Measurements from ENCODE around the gene TEX14. TPM values are rescaled to one million over a fixed set of nuclear protein-coding genes. Genes with fewer than 3 reads are reported as not detected.

TEX14 gene
- total RNA-seq, 4 donors from 2014 or later, result 0.26 to 0.44 TPM; not detected in 2

DNA sequence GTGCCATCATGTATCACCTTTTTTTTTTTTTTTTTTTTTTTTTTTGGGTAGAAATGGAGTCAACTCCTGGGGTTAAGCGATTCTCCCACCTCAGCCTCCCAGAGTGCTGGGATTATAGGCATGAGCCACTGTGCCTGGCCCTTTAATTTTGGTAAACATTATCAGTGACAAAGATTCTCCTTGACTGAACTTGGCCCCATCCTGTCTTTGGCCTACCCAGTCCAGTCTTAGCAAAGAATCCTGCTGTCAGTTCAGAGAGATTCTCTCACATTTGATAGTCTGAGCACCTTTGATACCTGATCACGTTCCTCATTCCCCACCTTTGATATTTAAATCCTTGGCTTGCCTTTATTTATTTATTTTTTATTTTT is 12.1 kb upstream of the TEX14 start:
- TF ChIP-seq, protein P1, sequence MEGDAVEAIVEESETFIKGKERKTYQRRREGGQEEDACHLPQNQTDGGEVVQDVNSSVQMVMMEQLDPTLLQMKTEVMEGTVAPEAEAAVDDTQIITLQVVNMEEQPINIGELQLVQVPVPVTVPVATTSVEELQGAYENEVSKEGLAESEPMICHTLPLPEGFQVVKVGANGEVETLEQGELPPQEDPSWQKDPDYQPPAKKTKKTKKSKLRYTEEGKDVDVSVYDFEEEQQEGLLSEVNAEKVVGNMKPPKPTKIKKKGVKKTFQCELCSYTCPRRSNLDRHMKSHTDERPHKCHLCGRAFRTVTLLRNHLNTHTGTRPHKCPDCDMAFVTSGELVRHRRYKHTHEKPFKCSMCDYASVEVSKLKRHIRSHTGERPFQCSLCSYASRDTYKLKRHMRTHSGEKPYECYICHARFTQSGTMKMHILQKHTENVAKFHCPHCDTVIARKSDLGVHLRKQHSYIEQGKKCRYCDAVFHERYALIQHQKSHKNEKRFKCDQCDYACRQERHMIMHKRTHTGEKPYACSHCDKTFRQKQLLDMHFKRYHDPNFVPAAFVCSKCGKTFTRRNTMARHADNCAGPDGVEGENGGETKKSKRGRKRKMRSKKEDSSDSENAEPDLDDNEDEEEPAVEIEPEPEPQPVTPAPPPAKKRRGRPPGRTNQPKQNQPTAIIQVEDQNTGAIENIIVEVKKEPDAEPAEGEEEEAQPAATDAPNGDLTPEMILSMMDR (IDR thresholded peaks at IDR 0.05), result no peak
- TF ChIP-seq POLR2A (IDR thresholded peaks at IDR 0.05), result no peak
- intact Hi-C loops (cut with DNase I; ENCODE audit: low total_unique reads), result loop anchor here (5.0 kb wide), 1 partner anchor 303 kb away; no protein-coding TSS in a partner anchor
- WGBS, 2 donors, result 81 to 92% methylated on average over 2 of the region's 2 CpGs

DNA sequence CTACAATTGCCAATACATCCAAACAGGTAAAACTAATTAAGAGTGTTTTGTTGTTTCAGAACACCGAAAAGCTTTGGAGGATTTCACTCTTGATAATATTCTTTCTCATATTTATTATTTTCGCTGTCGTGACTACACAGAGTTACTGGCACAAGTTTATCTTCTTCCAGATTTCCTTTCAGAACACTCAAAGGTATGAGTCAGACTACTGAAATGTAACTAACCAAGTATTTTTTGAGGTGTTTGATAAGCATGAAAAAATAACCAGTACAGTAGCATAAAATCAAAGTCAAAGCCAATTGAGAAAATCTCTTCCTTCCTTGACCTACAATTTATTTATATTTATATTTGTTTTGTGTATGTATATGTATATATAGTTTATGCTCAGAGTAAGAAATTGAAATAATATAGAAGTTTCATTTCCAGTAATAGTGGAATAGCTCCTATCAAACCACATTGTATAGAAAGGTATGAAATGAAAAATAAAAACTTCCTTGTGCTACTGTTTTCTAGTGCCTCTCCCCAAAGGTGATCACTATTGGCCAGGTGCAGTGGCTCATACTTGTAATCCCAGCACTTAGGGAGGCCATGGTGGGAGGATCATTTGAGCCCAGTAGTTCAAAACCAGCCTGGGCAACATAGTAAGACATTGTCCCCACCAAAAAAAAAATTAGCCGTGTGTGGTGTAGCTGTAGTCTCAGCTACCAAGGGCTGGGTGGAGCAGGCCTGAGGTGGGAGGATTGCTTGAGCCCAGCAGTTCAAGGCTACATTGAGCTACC is 11.5 kb upstream of the TEX14 start:
- no peak for DNase-seq (ENCODE audit: low spot score in 2 of 2)
- 77 to 83% methylated on average over 4 of the region's 4 CpGs for WGBS, 2 donors
- TF ChIP-seq, protein P1 (IDR thresholded peaks at IDR 0.05), result no peak
- no peak for TF ChIP-seq POLR2A (IDR thresholded peaks at IDR 0.05)
- no peak overlapping the region for H3K4me3 ChIP-seq (ENCODE audit: low read depth, poor library complexity, severe bottlenecking)
- intact Hi-C loops (cut with DNase I; ENCODE audit: low total_unique reads), result loop anchor here (5.0 kb wide), 1 partner anchor 304 kb away; no protein-coding TSS in a partner anchor

More for the DNA sequence above, 12.1 kb upstream of the TEX14 start:
- H3K4me3 ChIP-seq (ENCODE audit: low read depth, poor library complexity, severe bottlenecking), result no peak overlapping the region
- DNase-seq (ENCODE audit: low spot score in 2 of 2), result no peak

DNA sequence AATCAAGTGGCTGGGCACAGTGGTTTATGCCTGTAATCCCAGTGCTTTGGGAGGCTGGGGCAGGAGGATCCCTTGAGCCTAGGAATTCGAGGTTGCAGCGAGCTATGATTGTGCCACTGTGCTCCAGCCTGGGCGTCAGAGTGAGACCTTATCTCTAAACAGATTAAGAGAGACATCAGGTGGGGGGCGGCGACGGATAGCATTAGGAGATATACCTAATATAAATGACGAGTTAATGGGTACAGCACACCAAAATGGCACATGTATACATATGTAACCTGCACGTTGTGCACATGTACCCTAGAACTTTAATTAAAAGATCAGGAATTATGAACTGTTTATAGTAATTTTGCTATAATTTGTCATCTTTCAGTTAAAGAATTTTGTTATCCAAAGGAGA is 10.9 kb upstream of the TEX14 start:
- no peak for DNase-seq (ENCODE audit: low spot score in 2 of 2)
- intact Hi-C loops (cut with DNase I; ENCODE audit: low total_unique reads), result loop anchor here (5.0 kb wide), 1 partner anchor 305 kb away; no protein-coding TSS in a partner anchor
- H3K4me3 ChIP-seq (ENCODE audit: low read depth, poor library complexity, severe bottlenecking), result no peak overlapping the region
- 89 to 93% methylated on average over 8 of the region's 8 CpGs for WGBS, 2 donors
- TF ChIP-seq, protein P1 (IDR thresholded peaks at IDR 0.05), result no peak

DNA sequence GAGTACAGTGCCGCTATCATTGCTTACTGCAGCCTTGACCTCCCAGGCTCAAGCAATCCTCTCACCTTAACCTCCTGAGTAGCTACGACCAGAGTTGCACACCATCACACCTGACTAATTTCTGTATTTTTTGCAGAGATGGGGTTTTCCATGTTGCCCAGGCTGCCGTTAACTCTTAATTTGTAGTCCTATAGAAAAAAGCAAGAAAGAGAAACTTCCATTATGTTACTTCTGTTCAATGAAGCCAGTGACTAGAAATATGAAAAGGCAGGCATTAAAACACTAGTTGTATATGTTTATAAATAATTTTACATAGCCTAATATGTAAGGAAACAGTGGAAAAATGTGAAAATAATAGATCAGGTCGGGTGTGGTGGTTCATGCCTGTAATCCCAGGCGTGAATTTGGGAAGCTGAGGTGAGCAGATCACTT is 10.2 kb upstream of the TEX14 start:
- 89 to 91% methylated on average over 5 of the region's 5 CpGs for WGBS, 2 donors
- intact Hi-C loops (cut with DNase I; ENCODE audit: low total_unique reads), result loop anchor here (5.0 kb wide), 1 partner anchor 305 kb away; no protein-coding TSS in a partner anchor
- DNase-seq (ENCODE audit: low spot score in 2 of 2), result no peak
- no peak overlapping the region for H3K4me3 ChIP-seq (ENCODE audit: low read depth, poor library complexity, severe bottlenecking)
- TF ChIP-seq, protein P1 (IDR thresholded peaks at IDR 0.05), result no peak
- no peak for TF ChIP-seq POLR2A (IDR thresholded peaks at IDR 0.05)

- 96 to 97% methylated on average over 11 of the region's 11 CpGs for WGBS, 2 donors
- TF ChIP-seq POLR2A (IDR thresholded peaks at IDR 0.05), result no peak
- TF ChIP-seq, protein P1 (IDR thresholded peaks at IDR 0.05), result no peak
- no peak for DNase-seq (ENCODE audit: low spot score in 2 of 2)
- no peak overlapping the region for H3K4me3 ChIP-seq (ENCODE audit: low read depth, poor library complexity, severe bottlenecking)
- intact Hi-C loops (cut with DNase I; ENCODE audit: low total_unique reads), result loop anchor here (5.0 kb wide), 1 partner anchor 308 kb away; no protein-coding TSS in a partner anchor
Measured at GRCh38 chr17:58699771-58700170, 7.9 kb upstream of the TEX14 start.

All from lower leg skin (tissue), 4 donors.